Raji (cell line): Measurements from ENCODE around the gene ITGAE.

Experiments
- POLR2A ChIP-seq: IDR thresholded peaks from 2 replicates; pipeline ENCODE4 v1.6.1; 2011; ENCODE audit warnings: low read depth, low read length, control low read depth; ENCODE audit not compliant: insufficient read depth

Gene ITGAE

GRCh38 chr17:3730881-3731429, 70.0 kb downstream of the ITGAE start:
- no peak for TF ChIP-seq POLR2A

DNA sequence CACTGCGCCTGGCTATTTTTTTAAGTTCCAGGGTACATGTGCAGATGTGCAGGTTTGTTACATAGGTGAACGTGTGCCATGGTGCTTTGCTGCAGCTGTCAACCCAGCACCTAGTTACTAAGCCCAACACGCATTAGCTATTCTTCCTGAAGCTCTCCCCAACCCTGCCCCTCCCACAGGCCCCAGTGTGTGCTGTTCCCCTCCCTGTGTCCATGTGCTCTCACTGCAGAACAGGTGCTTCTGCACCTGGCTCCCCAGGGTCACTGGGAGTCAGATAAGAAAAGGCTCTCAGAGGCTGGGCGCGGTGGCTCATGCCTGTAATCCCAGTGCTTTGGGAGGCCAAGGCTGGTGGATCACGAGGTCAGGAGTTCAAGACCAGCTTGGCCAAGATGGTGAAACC, 71.1 kb downstream of the ITGAE start:
- TF ChIP-seq POLR2A, result no peak

- no peak for TF ChIP-seq POLR2A
Measured at GRCh38 chr17:3727041-3727440, 73.9 kb downstream of the ITGAE start.

GRCh38 chr17:3724378-3725077, 76.5 kb downstream of the ITGAE start:
- TF ChIP-seq POLR2A, result no peak

DNA sequence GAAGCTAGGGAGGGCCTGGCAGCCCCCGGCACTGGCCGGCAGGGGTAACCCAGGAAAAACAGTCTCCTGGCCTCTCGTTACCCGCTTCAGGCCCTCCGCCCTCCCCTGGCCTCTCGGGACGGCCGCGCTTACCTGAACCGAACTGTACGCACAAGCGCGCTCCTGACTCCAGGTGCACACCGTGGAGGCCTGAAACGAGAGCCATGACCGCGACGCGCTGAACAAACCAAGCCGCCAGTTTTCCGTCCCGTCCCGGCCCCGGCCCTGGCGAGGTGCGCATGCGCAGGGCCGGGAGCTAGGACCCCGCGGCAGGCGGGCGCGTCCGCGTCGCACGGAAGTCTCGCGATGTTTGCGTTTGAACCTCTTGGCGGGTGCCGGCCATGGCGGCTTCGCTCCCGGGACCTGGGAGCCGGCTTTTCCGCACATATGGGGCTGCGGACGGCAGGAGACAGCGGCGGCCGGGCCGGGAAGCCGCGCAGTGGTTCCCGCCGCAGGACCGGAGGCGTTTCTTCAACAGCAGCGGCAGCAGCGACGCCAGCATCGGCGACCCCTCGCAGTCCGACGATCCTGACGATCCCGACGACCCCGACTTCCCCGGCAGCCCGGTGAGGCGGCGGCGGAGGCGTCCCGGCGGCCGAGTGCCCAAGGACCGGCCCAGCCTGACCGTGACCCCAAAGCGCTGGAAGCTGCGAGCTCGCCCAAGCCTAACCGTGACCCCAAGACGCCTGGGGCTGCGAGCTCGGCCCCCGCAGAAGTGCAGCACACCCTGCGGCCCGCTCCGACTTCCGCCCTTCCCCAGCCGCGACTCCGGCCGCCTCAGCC, 77.2 kb downstream of the ITGAE start, which contains the start of gene HASPIN:
Gene HASPIN, plus strand, starts transcription at position 348 of the 822 bp plus-strand sequence. Its CDS starts 33 bp downstream, at position 381.
- peak; percentile 89 for TF ChIP-seq POLR2A

DNA sequence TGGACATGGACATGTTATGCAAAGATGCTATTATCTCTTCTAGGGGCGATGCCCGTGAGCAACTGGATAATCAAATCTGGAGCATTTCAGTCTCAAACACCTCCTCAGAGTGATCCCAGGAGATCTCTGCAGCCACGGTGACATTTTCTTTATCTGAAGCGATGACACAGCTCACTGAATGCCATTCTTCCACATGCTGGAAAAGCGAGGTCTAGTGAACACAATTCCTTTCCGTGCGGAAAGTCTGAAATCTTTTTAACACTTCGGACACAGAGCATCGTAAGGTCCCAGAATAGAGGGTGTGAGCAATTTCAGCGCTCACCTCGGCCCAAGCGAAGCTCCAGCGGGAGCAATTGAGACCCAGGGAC, 77.8 kb downstream of the ITGAE start:
- no peak for TF ChIP-seq POLR2A

DNA sequence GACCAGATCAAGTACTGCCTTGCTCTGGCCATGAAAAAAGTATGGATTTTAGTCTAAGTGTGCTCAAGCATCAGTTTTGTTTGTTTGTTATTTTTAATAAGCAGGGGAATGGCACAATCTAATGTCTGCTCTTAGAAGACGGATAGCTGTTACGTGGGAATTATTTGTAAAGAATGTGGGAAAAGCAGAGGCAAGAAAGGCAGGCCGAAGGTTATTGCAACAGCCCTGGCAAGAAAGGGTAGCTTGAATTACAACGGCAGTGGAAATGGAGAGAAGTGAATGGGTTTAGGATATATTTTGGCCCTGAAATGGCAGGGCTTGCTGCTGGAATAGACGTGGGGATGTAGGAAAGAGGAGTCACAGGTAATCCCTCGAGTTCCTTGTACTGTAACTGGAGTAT, 78.3 kb downstream of the ITGAE start:
- TF ChIP-seq POLR2A, result no peak

- TF ChIP-seq POLR2A, result no peak
Measured at GRCh38 chr17:3719265-3719664, 81.7 kb downstream of the ITGAE start.

GRCh38 chr17:3718201-3718600, 82.8 kb downstream of the ITGAE start:
- no peak for TF ChIP-seq POLR2A

- no peak for TF ChIP-seq POLR2A
Measured at GRCh38 chr17:3715296-3715695, 85.7 kb downstream of the ITGAE start.

DNA sequence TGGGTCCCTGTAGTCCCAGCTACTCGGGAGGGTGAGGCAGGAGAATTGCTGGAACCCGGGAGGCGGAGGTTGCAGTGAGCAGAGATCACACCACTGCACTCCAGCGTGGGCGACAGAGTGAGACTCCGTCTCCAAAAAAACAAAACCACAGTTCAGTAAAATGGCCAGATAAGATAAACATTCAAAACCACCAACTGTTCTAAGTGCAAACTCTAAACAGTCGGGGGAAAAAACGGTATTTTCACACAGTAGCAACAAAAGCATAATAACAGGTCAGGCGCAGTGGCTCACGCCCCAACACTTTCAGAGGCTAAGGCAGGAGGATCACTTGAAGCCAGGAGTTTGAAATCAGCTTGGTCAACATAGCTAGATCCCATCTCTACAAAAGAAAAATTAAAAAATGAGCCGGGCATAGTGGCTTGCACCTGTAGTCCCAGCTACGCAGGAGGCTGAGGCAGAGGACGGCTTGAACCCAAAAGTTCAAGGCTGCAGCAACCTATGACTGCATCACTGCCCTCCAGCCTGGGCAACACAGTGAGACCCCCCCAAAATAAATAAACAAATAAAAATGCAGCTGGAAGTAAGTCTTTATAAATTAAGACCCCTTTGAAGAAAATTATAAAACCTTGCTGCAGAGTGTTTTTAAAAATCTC, 88.1 kb downstream of the ITGAE start:
- no peak for TF ChIP-seq POLR2A

GRCh38 chr17:3710951-3711383, 90.0 kb downstream of the ITGAE start:
- 0 out of 2 replicates have a peak, but pooled peaks have one; percentile 19 for TF ChIP-seq POLR2A

DNA sequence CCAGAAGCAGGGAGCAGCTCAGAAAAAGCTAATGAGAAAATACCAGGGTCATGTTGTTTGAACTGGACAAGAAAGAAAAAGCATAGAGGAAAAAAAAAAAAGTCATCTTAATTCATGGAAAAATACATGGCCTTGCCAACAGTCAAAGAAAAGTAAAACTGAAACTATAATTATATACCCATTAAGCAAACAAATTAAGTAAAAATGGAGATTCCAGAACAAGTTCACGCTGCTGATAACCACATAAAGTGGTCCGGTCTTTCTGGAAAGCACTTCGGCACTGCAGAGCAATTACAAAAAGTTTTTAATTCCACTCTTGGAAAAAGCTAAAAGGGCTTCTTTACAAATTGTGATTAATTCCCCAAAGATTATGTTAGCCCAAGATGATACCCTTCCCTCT, 92.6 kb downstream of the ITGAE start:
- TF ChIP-seq POLR2A, result no peak

DNA sequence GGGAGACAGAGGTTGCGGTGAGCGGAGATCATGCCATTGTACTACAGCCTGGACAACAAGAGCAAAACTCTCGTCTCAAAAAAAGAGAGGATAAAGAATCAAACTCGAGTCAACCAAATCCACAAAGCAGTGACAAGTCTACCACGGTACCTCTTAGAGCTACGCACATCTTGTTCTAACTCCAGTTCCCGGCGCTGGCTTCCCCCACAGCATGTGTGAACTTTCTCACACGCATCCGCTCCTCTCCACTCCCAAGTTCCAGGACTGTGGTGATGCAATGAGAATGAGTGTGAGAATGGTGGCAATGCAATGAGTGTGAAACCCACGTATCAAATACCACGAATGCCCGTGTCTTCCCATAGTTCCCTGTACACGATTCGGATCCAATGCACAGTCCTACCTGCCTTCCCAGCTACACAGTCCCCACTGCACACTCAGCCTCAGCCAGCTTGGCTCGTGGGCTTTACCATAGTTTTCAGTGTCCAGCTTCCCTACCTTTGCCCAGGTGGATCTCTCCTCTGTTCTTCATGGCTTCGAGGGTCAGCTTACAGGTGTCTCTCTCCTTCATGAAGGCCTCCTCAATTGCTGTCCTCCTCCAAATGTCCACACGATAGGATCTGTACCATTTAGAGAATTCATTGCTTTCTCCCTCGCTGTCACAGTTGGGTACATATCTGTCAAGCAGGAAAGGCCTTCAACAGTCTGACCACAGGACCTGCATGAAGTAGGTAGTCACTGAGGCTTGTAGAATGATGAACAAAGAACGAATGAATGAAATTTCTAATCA, 95.9 kb downstream of the ITGAE start:
- TF ChIP-seq POLR2A, result no peak

DNA sequence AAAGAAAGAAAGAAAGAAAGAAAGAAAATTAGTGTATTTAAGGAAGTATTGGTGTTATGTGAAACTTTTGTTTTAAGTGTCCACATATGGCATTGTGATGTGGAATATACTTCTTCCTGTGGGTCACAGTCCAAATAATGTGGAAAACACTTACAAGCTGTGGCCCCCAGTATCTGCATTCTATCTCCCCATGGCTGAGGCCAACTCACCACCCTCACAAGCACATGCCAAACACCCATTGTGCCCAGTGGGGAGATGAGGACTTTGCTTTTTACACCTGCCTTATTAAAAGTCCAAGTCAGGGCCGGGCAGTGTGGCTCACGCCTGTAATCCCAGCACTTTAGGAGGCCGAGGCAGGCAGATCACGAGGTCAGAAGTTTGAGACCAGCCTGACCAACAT, 101.0 kb downstream of the ITGAE start:
- no peak for TF ChIP-seq POLR2A
